HG03095 (cell line): Measurements from ENCODE around the gene ZBTB46.

Experiments used
- ATAC-seq: cut with Tn5 transposase; IDR thresholded peaks from one replicate; pipeline ENCODE4 v1.9.1; 2021; ENCODE audit warnings: moderate library complexity; ENCODE audit not compliant: unreplicated experiment

ZBTB46 gene

GRCh38 chr20:63748070-63748933, 82.8 kb downstream of the ZBTB46 start:
- ATAC-seq = no peak

GRCh38 chr20:63747622-63748069, 83.4 kb downstream of the ZBTB46 start:
- ATAC-seq = no peak

- no peak for ATAC-seq
Measured at GRCh38 chr20:63746751-63747315, 84.2 kb downstream of the ZBTB46 start.

GRCh38 chr20:63745961-63746731, 84.9 kb downstream of the ZBTB46 start:
- ATAC-seq = no peak

GRCh38 chr20:63745424-63745805, 85.6 kb downstream of the ZBTB46 start:
- no peak for ATAC-seq

GRCh38 chr20:63744574-63745423, 86.3 kb downstream of the ZBTB46 start:
- ATAC-seq = no peak

GRCh38 chr20:63744158-63744557, 86.9 kb downstream of the ZBTB46 start:
- ATAC-seq = no peak

- no peak for ATAC-seq
Measured at GRCh38 chr20:63743210-63743970, 87.7 kb downstream of the ZBTB46 start.

GRCh38 chr20:63742381-63743024, 88.6 kb downstream of the ZBTB46 start:
- no peak for ATAC-seq

GRCh38 chr20:63741676-63742380, 89.2 kb downstream of the ZBTB46 start:
- ATAC-seq = no peak

- ATAC-seq = no peak
Measured at GRCh38 chr20:63741354-63741675, 89.7 kb downstream of the ZBTB46 start.

GRCh38 chr20:63740627-63741353, 90.3 kb downstream of the ZBTB46 start:
- no peak for ATAC-seq

- no peak for ATAC-seq
Measured at GRCh38 chr20:63740070-63740626, 90.9 kb downstream of the ZBTB46 start.

- ATAC-seq = peak; percentile 39
Measured at GRCh38 chr20:63739130-63740069, 91.7 kb downstream of the ZBTB46 start, which contains the start of gene SLC2A4RG. SLC2A4RG (plus strand) TSS chr20:63739776; CDS start chr20:63739913, 137 bp downstream.

- no peak for ATAC-seq
Measured at GRCh38 chr20:63738687-63739129, 92.4 kb downstream of the ZBTB46 start.

GRCh38 chr20:63737945-63738686, 92.9 kb downstream of the ZBTB46 start:
- no peak for ATAC-seq
